Esophagus muscularis mucosa (tissue), 4 donors: ENCODE data around the gene CFAP221.

Experiments
- EP300 ChIP-seq: sonication (generic); formaldehyde crosslinking; IDR thresholded peaks from one replicate; pipeline ENCODE4 v1.6.1; 2017; ENCODE audit warnings: antibody characterized with exemption
- POLR2A ChIP-seq: fragments of 450-650 bp; IDR thresholded peaks from one replicate; pipeline ENCODE4 v1.6.1; 2017; ENCODE audit warnings: antibody characterized with exemption, moderate library complexity, mild to moderate bottlenecking, low read depth
- POLR2AphosphoS5 ChIP-seq, 2 donors: sonication (generic); formaldehyde crosslinking; IDR thresholded peaks; one replicate each; pipeline ENCODE4 v1.6.1; 2017; ENCODE audit warnings: antibody characterized with exemption in 2 of 2
- TF ChIP-seq, protein P1 (sequence below), 3 experiments: fragments of 200-600 bp in 2 of 3; fragments of 450-650 bp in 1 of 3; sonication (generic) in 2 of 3; IDR thresholded peaks; one replicate each; pipeline ENCODE4 v1.5.1; 2017 to 2019; ENCODE audit warnings: antibody characterized with exemption in 3 of 3, mild to moderate bottlenecking in 2 of 3, moderate library complexity in 1 of 3

DNA sequence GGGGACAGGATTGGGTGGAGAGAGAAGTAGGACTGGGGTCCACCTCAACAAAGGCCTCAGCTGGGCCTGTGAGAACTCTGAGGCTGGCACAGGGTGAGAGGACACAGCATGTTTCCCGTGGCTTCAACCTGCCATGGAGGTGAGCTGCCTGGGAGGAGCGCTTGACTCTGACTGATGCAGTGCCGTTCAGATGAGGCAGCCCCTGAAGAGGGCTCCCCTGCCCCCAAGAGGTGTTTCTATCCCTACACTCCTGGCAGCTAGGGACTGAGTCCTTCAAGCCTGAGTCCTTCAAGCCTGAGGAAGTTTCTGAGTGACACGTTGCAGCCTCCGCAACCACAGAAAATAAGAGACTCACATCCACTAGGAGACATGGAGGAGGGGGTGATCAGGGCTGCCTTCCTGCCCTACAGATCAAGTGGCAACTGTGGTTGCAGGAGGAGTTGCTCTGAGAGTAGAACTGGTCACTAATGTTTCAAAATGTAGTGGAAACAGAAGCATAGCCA is 85.1 kb downstream of the CFAP221 start:
- TF ChIP-seq, protein P1, sequence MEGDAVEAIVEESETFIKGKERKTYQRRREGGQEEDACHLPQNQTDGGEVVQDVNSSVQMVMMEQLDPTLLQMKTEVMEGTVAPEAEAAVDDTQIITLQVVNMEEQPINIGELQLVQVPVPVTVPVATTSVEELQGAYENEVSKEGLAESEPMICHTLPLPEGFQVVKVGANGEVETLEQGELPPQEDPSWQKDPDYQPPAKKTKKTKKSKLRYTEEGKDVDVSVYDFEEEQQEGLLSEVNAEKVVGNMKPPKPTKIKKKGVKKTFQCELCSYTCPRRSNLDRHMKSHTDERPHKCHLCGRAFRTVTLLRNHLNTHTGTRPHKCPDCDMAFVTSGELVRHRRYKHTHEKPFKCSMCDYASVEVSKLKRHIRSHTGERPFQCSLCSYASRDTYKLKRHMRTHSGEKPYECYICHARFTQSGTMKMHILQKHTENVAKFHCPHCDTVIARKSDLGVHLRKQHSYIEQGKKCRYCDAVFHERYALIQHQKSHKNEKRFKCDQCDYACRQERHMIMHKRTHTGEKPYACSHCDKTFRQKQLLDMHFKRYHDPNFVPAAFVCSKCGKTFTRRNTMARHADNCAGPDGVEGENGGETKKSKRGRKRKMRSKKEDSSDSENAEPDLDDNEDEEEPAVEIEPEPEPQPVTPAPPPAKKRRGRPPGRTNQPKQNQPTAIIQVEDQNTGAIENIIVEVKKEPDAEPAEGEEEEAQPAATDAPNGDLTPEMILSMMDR (IDR thresholded peaks at IDR 0.05): no peak
- TF ChIP-seq POLR2A: no peak
- no peak for TF ChIP-seq POLR2AphosphoS5 (IDR thresholded peaks at IDR 0.05)
- TF ChIP-seq EP300: no peak
